Endothelial cell of umbilical vein (primary cell): ENCODE results near the gene AKAP1. TPM values are rescaled to one million over a fixed set of nuclear protein-coding genes. Genes with fewer than 3 reads are reported as not detected.

Experiments
- BruUV-seq: library from RNA; stranded (reverse); fragments of 400-500 nt; replicated peaks from 2 replicates; lab custom pipeline; 2021; lab: Mats Ljungman, UMichigan
- CTCF ChIA-PET: fragments of 300-600, 350-600 bp; sonication (Branson Sonifier 250); formaldehyde crosslinking; loops from one replicate; lab custom pipeline; 2021; ENCODE audit warnings: antibody characterized with exemption, inconsistent platforms; lab: Charles Lee
- POLR2A ChIA-PET: fragments of 300-600, 350-600 bp; sonication (Branson Sonifier 250); formaldehyde crosslinking; loops from one replicate; lab custom pipeline; 2021; ENCODE audit warnings: antibody characterized with exemption, inconsistent platforms; lab: Charles Lee
- DNase-seq: peaks from one replicate; pipeline ENCODE4 v3.0.0-alpha.2; 2011; ENCODE audit warnings: low read depth, low spot score
- FAIRE-seq: peaks from 2 replicates; lab custom pipeline; 2011; peaks lifted over from hg19 to GRCh38; lab: Jason Lieb, UNC
- H2AFZ ChIP-seq: 2 replicates; pipeline ENCODE4 v1.6.0; 2012; ENCODE audit warnings: low read depth, low read length, control low read depth, inconsistent platforms
- H3K27ac ChIP-seq: 2 replicates; pipeline ENCODE4 v1.5.1; 2011; ENCODE audit warnings: low read depth, mild to moderate bottlenecking, control low read depth, low read length, moderate library complexity; ENCODE audit not compliant: insufficient read depth
- H3K27me3 ChIP-seq, 2 experiments: 2 replicates each; pipeline versions ENCODE4 v1.6.0 to v1.6.1; 2011; ENCODE audit warnings: low read length in 2 of 2, mixed read lengths in 1 of 2; ENCODE audit not compliant: control insufficient read depth in 2 of 2, insufficient read depth in 2 of 2
- H3K36me3 ChIP-seq, 2 experiments: 2 replicates in 1 of 2; 3 replicates in 1 of 2; pipeline ENCODE4 v1.5.1; 2011; ENCODE audit warnings: low read length in 2 of 2, mild to moderate bottlenecking in 1 of 2, moderate library complexity in 1 of 2; ENCODE audit not compliant: control insufficient read depth in 2 of 2, insufficient read depth in 2 of 2; ENCODE audit errors: extremely low read depth in 1 of 2
- H3K4me1 ChIP-seq: 3 replicates; pipeline ENCODE4 v1.5.1; 2011; ENCODE audit warnings: mild to moderate bottlenecking, low read length; ENCODE audit not compliant: control insufficient read depth, insufficient read depth; ENCODE audit errors: extremely low read depth
- H3K4me2 ChIP-seq: 2 replicates; pipeline ENCODE4 v1.6.1; 2011; ENCODE audit warnings: low read length, control low read depth, mixed read lengths; ENCODE audit not compliant: insufficient read depth
- H3K4me3 ChIP-seq, 3 experiments: fragments of 200-600 bp in 1 of 3; sonication (generic), shearing (Covaris generic) in 1 of 3; replicated peaks in 1 of 3; 2 replicates each; pipeline ENCODE4 v1.5.1; 2011 to 2016; ENCODE audit warnings: control low read depth in 3 of 3, low read length in 3 of 3, mild to moderate bottlenecking in 2 of 3, inconsistent platforms in 1 of 3, low read depth in 1 of 3, moderate library complexity in 1 of 3; ENCODE audit not compliant: insufficient read depth in 1 of 3
- H3K79me2 ChIP-seq: 2 replicates; pipeline ENCODE4 v1.6.0; 2012; ENCODE audit warnings: low read length, inconsistent platforms; ENCODE audit not compliant: control insufficient read depth, insufficient read depth
- H3K9ac ChIP-seq: replicated peaks from 2 replicates; pipeline ENCODE3; 2011; ENCODE audit warnings: low read length, control low read depth; ENCODE audit not compliant: insufficient read depth; ENCODE audit errors: extremely low read depth
- H3K9me1 ChIP-seq: replicated peaks from 3 replicates; pipeline ENCODE4 v1.6.0; 2011; ENCODE audit warnings: mild to moderate bottlenecking, low read length; ENCODE audit not compliant: control insufficient read depth, insufficient read depth; ENCODE audit errors: extremely low read depth
- H3K9me3 ChIP-seq: replicated peaks from 2 replicates; pipeline ENCODE4 v1.5.1; 2012; ENCODE audit warnings: low read length, inconsistent platforms; ENCODE audit not compliant: control insufficient read depth, insufficient read depth
- H4K20me1 ChIP-seq: replicated peaks from 2 replicates; pipeline ENCODE3; 2011; ENCODE audit warnings: mild to moderate bottlenecking, low read length; ENCODE audit not compliant: control insufficient read depth, insufficient read depth; ENCODE audit errors: extremely low read depth
- EZH2 ChIP-seq: IDR thresholded peaks from 2 replicates; pipeline ENCODE4 v1.6.1; 2012; ENCODE audit warnings: borderline replicate concordance, low read depth, mild to moderate bottlenecking, moderate library complexity, low read length, inconsistent platforms; ENCODE audit not compliant: severe bottlenecking
- FOS ChIP-seq: IDR thresholded peaks from 2 replicates; pipeline ENCODE4 v1.6.1; 2011; ENCODE audit warnings: mild to moderate bottlenecking, low read length, moderate library complexity, borderline replicate concordance; ENCODE audit not compliant: insufficient read depth
- GATA2 ChIP-seq: IDR thresholded peaks from 2 replicates; pipeline ENCODE4 v1.7.0; 2011; ENCODE audit warnings: low read depth, mild to moderate bottlenecking, moderate library complexity, mixed read lengths, low read length; ENCODE audit not compliant: insufficient read length, insufficient read depth
- JUN ChIP-seq: IDR thresholded peaks from 2 replicates; pipeline ENCODE4 v1.6.1; 2011; ENCODE audit warnings: borderline replicate concordance, low read depth; ENCODE audit not compliant: insufficient read length, insufficient read depth
- MYC ChIP-seq: IDR thresholded peaks from one replicate; pipeline ENCODE4 v1.6.1; 2011; ENCODE audit warnings: mild to moderate bottlenecking, low read depth, low read length
- POLR2A ChIP-seq: IDR thresholded peaks from 2 replicates; pipeline ENCODE4 v1.6.1; 2012; ENCODE audit warnings: low read depth, mild to moderate bottlenecking, control low read depth, low read length
- POLR2AphosphoS5 ChIP-seq: IDR thresholded peaks from 2 replicates; pipeline ENCODE4 v1.6.1; 2012; ENCODE audit warnings: low read depth, mild to moderate bottlenecking, control low read depth, low read length, moderate library complexity; ENCODE audit not compliant: insufficient read depth
- dilution Hi-C: fragments of 300-500 bp; cut with MboI; formaldehyde crosslinking; loops from one replicate; pipeline ENCODE4 v1.15.0; 2019; ENCODE audit warnings: low sequenced_read_pairs; ENCODE audit not compliant: extremely low pct_ligation_motif_present
- intact Hi-C: fragments of 100-400 bp; cut with micrococcal nuclease; formaldehyde crosslinking; loops from one replicate; pipeline ENCODE4 v1.10.0; 2022
- polyA plus RNA-seq, 4 experiments: library from polyadenylated mRNA; depleted of rRNA in 3 of 4; stranded (reverse) in 3 of 4; unstranded in 1 of 4; fragments of >200 nt; gene quantifications; 2 replicates each; pipeline versions ENCODE4 v1.2.1 to v1.2.3, GENCODE V29; 2011 to 2012; ENCODE audit warnings: missing spikeins in 1 of 4
- total RNA-seq: library from RNA; stranded (reverse); gene quantifications from 2 replicates; pipeline ENCODE4 v1.2.3, GENCODE V29; 2021
- TF ChIP-seq, protein P1 (sequence below), 2 donors: IDR thresholded peaks; 1 replicate in 1 of 2; 2 replicates in 1 of 2; pipeline ENCODE4 v1.5.1; 2011; ENCODE audit warnings: low read length in 2 of 2, mild to moderate bottlenecking in 2 of 2, moderate library complexity in 2 of 2, control low read depth in 1 of 2, inconsistent platforms in 1 of 2, low read depth in 1 of 2; ENCODE audit not compliant: insufficient read depth in 1 of 2; ENCODE audit errors: extremely low read depth in 1 of 2
- TF ChIP-seq, protein P2 (sequence below): IDR thresholded peaks from 2 replicates; pipeline ENCODE4 v1.6.1; 2011; ENCODE audit not compliant: insufficient read depth, insufficient read length

AKAP1 gene
- total and polyA plus RNA-seq, 2 donors (not counting 3 experiments of a cell fraction or from before 2014, with no cell fraction given): 20.9 to 27.7 TPM

DNA sequence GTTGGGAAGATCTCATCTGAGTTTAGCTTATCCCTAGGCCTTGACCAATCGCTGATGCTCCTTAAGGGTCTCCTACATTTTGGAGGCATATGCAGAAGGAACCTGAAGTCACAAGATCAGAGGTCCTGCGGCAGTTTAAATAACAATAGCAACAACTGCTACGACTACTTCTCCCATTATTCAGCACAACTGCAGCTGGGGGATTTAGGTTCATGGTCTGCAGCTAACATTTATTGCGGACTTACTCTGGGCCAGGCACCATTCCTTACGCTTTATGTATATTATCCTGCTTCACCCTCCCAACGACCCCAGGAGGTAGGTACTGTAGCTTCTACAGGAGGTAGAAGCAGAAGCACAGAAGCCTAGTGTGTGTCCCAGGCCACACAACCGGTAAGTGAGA is 59.5 kb downstream of the AKAP1 start:
- no peak overlapping the region for H3K9ac ChIP-seq
- H3K4me3 ChIP-seq: no peak overlapping the region
- H4K20me1 ChIP-seq: no peaks in the 10 kb centered on the region
- no peak overlapping the region for H3K27ac ChIP-seq
- no peak for FAIRE-seq
- H3K4me1 ChIP-seq: no peaks in the 10 kb centered on the region
- ChIA-PET CTCF (interaction anchor here (1.3 to 5.6 kb wide), 3 partner anchors 99 to 690 kb away, joined by 3 to 24 read pairs (median 8); no protein-coding TSS in a partner anchor), POLR2A (no interaction called here)
- no peaks in the 10 kb centered on the region for H3K9me1 ChIP-seq
- no peak for DNase-seq
- no peak overlapping the region for H2AFZ ChIP-seq
- H3K79me2 ChIP-seq: no peaks in the 10 kb centered on the region
- H3K27me3 ChIP-seq: peaks cover 0 to 4% of the 10 kb centered on the region in 2 experiments
- H3K36me3 ChIP-seq: no peaks in the 10 kb centered on the region
- TF ChIP-seq POLR2A (no peak), POLR2AphosphoS5 (no peak), MYC (no peak), FOS (no peak), EZH2 (no peak), GATA2 (no peak), JUN (no peak)
- TF ChIP-seq, protein P1, sequence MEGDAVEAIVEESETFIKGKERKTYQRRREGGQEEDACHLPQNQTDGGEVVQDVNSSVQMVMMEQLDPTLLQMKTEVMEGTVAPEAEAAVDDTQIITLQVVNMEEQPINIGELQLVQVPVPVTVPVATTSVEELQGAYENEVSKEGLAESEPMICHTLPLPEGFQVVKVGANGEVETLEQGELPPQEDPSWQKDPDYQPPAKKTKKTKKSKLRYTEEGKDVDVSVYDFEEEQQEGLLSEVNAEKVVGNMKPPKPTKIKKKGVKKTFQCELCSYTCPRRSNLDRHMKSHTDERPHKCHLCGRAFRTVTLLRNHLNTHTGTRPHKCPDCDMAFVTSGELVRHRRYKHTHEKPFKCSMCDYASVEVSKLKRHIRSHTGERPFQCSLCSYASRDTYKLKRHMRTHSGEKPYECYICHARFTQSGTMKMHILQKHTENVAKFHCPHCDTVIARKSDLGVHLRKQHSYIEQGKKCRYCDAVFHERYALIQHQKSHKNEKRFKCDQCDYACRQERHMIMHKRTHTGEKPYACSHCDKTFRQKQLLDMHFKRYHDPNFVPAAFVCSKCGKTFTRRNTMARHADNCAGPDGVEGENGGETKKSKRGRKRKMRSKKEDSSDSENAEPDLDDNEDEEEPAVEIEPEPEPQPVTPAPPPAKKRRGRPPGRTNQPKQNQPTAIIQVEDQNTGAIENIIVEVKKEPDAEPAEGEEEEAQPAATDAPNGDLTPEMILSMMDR (IDR thresholded peaks at IDR 0.05; ENCODE audit: extremely low read depth in 1 of 2, insufficient read depth in 1 of 2, low read depth in 1 of 2, low read length in 2 of 2): no peak
- TF ChIP-seq, protein P2, sequence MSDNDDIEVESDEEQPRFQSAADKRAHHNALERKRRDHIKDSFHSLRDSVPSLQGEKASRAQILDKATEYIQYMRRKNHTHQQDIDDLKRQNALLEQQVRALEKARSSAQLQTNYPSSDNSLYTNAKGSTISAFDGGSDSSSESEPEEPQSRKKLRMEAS: no peak
- dilution Hi-C loops (no loop called here), intact Hi-C loops (no loop called here)
- H3K9me3 ChIP-seq: no peaks in the 10 kb centered on the region
- BruUV-seq: no TSS peak
- H3K4me2 ChIP-seq: no peak overlapping the region
